Esophagus squamous epithelium (tissue), 5 donors: ENCODE data around the gene SLC16A5. TPM values are rescaled to one million over a fixed set of nuclear protein-coding genes. Genes with fewer than 3 reads are reported as not detected.
A peak's percentile ranks its signal among the peaks of the same experiment; 100 is the strongest.

Experiments used
- DNase-seq: peaks from one replicate; lab custom pipeline; 2025; lab: John Stamatoyannopoulos, UW
- H3K27ac ChIP-seq, 4 donors: fragments of 200-600 bp; sonication (generic); one replicate each; pipeline ENCODE4 v1.5.1; 2016 to 2019; ENCODE audit warnings: mild to moderate bottlenecking in 1 of 4
- H3K27me3 ChIP-seq, 4 donors: fragments of 200-600 bp; sonication (generic); 1 replicate in 3 of 4; 2 replicates in 1 of 4; pipeline versions ENCODE4 v1.5.1 to v1.6.0; 2017 to 2021; ENCODE audit warnings: antibody characterized with exemption in 1 of 4
- H3K36me3 ChIP-seq, 3 donors: fragments of 200-600 bp; sonication (generic); one replicate each; pipeline ENCODE4 v1.5.1; 2016 to 2019
- H3K4me1 ChIP-seq, 3 donors: fragments of 200-600 bp; sonication (generic); one replicate each; pipeline ENCODE4 v1.5.1; 2017 to 2019
- H3K4me3 ChIP-seq, 4 donors: fragments of 200-600 bp; sonication (generic); 1 replicate in 3 of 4; 2 replicates in 1 of 4; pipeline ENCODE4 v1.5.1; 2016 to 2019; ENCODE audit warnings: mild to moderate bottlenecking in 2 of 4, moderate library complexity in 1 of 4
- H3K9me3 ChIP-seq, 3 donors: fragments of 200-600 bp; sonication (generic); one replicate each; pipeline ENCODE4 v1.5.1; 2016 to 2019
- CTCF ChIP-seq, 6 experiments: fragments of 450-650 bp in 4 of 6; fragments of 200-600 bp in 2 of 6; sonication (generic) in 2 of 6; IDR thresholded peaks; one replicate each; pipeline ENCODE4 v1.5.1; 2016 to 2019; ENCODE audit warnings: antibody characterized with exemption in 6 of 6, mild to moderate bottlenecking in 4 of 6, moderate library complexity in 4 of 6
- POLR2A ChIP-seq, 4 donors: fragments of 450-650 bp; IDR thresholded peaks; one replicate each; pipeline ENCODE4 v1.6.1; 2017; ENCODE audit warnings: antibody characterized with exemption in 4 of 4, mild to moderate bottlenecking in 4 of 4, moderate library complexity in 3 of 4
- WGBS, 2 donors: methylation state at CpG; one replicate each; pipeline ENCODE4 v1.1.5; 2018; 5-methylcytosine and 5-hydroxymethylcytosine counted together
- intact Hi-C: fragments of 100-400 bp; cut with DNase I; formaldehyde crosslinking; loops from one replicate; pipeline ENCODE4 v1.15.0; 2022
- total RNA-seq, 4 donors: library from RNA; depleted of rRNA; stranded (reverse); fragments of >200 nt; gene quantifications; one replicate each; pipeline ENCODE4 v1.1.0, GENCODE V29; 2016
- donor health status: DM: yes; HTN: yes; CAD: no.

SLC16A5 gene
- total RNA-seq, 4 donors from 2014 or later, result 13.4 to 22.9 (median 17.4) TPM

DNA sequence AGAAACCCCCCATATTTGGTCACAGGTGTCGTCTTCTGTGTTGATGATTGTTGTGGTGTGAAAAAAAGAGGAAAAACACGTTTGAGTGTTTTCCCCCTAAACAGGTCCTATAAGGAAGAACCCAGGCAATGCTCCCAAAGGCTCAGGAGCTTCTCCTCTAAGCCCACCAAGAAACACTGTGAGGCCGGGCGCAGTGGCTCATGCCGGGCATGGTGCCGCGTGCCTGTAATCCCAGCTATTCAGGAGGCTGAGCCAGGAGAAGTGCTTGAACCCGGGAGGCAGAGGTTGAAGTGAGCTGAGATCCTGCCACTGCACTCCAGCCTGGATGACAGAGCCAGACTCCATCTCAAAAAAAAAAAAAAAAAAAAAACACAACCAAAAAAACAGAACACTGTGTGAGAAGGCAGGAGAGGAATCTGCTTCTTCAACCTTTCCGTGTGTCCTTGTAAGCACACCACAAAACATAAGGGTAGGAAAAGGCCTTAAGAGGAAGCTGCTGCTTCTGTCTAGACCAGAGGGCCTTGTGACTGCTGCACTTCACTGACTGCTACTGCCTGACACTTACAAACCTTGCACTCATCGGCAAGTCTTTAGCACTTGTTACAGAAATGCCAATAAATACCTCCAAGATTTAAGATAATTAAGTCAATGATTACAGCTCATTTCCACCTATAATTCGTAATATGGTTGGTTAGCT, 57.2 kb downstream of the SLC16A5 start:
- H3K4me1 ChIP-seq, result peaks cover 0 to 23% (median 0%) of the 10 kb centered on the region in 3 donors
- H3K9me3 ChIP-seq, result no peaks in the 10 kb centered on the region
- H3K27me3 ChIP-seq, result no peaks in the 10 kb centered on the region
- intact Hi-C loops, result no loop called here
- H3K4me3 ChIP-seq, result no peak overlapping the region
- H3K36me3 ChIP-seq, result peaks cover 3 to 79% (median 22%) of the 10 kb centered on the region in 3 donors
- H3K27ac ChIP-seq, result no peak overlapping the region
- no peak for DNase-seq
- WGBS, 2 donors, result 76 to 83% methylated on average over 5 to 11 of the region's 11 CpGs
- TF ChIP-seq CTCF (IDR thresholded peaks at IDR 0.05) (no peak), POLR2A (IDR thresholded peaks at IDR 0.05) (no peak)

DNA sequence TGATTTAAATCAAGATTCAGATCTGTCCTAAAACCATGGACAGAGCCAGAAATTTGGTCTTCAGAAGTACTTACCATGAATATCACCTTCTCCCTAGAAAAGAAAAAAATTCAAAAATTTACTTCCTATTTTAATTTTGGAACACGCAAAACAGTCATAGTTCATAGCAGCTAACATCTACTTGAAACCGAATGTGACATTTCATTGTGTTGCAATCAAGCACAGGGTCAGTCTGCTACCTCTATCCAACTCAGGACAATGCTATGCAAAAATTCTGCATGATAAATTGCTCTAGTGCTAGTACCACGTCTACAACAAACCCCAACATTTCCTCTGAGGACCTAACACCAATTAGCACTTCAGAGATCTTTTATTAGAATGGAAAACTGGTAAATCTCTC, 58.8 kb downstream of the SLC16A5 start:
- Histone ChIP-seq H3K9me3 (no peaks in the 10 kb centered on the region), H3K27me3 (no peaks in the 10 kb centered on the region), H3K36me3 (peaks cover 3 to 63% (median 22%) of the 10 kb centered on the region in 3 donors), H3K27ac (no peak overlapping the region), H3K4me3 (no peak overlapping the region), H3K4me1 (peaks cover 0 to 29% (median 0%) of the 10 kb centered on the region in 3 donors)
- no peak for DNase-seq
- 76 to 79% methylated on average over 3 of the region's 3 CpGs for WGBS, 2 donors
- TF ChIP-seq POLR2A (IDR thresholded peaks at IDR 0.05), result no peak
- TF ChIP-seq CTCF (IDR thresholded peaks at IDR 0.05), result no peak
- intact Hi-C loops, result no loop called here

DNA sequence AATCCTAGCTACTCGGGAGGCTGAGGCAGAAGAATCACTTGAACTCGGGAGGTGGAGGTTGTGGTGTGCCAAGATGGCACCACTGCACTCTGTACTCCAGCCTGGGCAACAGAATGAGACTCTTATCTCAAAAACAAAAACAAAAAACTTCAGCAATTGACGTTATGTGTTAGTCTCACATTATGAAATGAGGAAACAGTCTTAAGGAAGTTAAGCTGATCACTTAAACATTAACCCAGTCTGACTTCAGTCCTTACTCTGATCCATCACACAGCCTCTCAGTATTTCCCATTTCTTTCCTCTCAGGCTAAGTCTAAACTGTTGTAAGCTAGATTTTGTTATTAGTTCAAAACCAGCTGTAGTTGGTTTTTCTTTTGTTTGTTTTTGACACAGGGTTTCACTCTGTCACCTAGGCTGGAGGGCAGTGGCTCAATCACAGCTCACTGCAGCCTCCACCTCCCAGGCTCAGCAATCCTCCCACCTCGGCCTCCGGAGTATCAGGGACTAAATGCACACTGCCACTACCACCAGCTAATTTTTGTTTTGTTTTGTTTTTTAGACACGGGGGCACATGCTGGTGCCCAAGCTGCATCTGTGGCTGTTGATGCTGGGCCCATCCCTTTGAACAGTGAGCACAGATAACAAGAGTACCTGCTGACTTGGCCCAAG, 60.3 kb downstream of the SLC16A5 start:
- 78 to 85% methylated on average over 5 to 6 of the region's 6 CpGs for WGBS, 2 donors
- TF ChIP-seq CTCF (IDR thresholded peaks at IDR 0.05) (no peak), POLR2A (IDR thresholded peaks at IDR 0.05) (no peak)

DNA sequence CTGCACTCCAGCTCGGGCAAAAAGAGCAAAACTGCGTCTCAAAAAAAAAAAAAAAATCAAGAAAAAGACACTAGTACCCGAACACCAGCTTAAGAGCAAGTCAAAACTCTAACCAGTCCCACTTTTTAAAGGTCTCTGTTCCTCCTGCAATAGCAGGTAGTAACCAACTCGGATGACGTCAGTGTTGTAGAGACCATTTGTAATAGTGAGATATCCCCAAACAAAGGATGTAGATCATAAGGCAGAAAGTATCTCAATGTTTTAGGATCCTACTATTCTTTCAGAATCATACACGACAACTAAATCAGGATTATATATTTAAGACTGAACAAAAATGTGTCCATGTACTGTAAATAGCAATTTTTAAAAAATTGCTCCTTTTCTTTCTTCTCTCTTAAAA, 64.2 kb downstream of the SLC16A5 start:
- Histone ChIP-seq H3K36me3 (peaks cover 0 to 17% (median 5%) of the 10 kb centered on the region in 3 donors), H3K4me1 (peaks cover 18 to 50% (median 19%) of the 10 kb centered on the region in 3 donors), H3K9me3 (no peaks in the 10 kb centered on the region), H3K27me3 (no peaks in the 10 kb centered on the region), H3K4me3 (no peak overlapping the region), H3K27ac (no peak overlapping the region)
- no peak for DNase-seq
- intact Hi-C loops, result no loop called here
- WGBS, 2 donors, result 75 to 83% methylated on average over 6 of the region's 6 CpGs
- TF ChIP-seq CTCF (IDR thresholded peaks at IDR 0.05), result no peak
- no peak for TF ChIP-seq POLR2A (IDR thresholded peaks at IDR 0.05)

More for the DNA sequence above, 60.3 kb downstream of the SLC16A5 start:
- peaks cover 0 to 56% (median 22%) of the 10 kb centered on the region in 3 donors for H3K36me3 ChIP-seq
- no peak for DNase-seq
- no peaks in the 10 kb centered on the region for H3K9me3 ChIP-seq
- no peak overlapping the region for H3K4me3 ChIP-seq
- intact Hi-C loops, result no loop called here
- H3K4me1 ChIP-seq, result peaks cover 4 to 30% (median 6%) of the 10 kb centered on the region in 3 donors
- H3K27ac ChIP-seq, result no peak overlapping the region
- H3K27me3 ChIP-seq, result no peaks in the 10 kb centered on the region

DNA sequence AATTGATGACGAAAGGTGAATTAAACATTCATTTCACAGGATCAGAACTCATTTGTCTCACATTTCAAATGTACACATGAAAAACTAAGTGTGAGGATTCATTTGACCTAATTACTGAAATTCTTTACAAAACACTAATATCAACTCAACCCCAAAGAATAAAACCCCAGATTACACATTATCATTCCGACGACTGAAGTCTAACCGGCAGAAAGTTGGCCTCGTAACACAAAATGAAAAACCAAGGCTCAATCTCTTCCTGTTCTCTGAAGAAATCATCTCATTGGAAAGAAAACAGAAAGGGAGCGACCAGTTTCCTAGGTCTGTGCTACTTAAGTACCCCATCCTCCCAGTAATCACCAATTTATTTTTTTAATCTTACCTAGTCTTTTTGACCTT, 64.8 kb downstream of the SLC16A5 start:
- Histone ChIP-seq H3K27ac (peak overlapping the region in 1 of 4 donors; percentile 83), H3K4me1 (peaks cover 18 to 50% (median 19%) of the 10 kb centered on the region in 3 donors), H3K4me3 (peak overlapping the region in 3 of 4 donors; percentile 74 to 99 (median 75)), H3K36me3 (peaks cover 0 to 11% (median under 1%) of the 10 kb centered on the region in 3 donors), H3K27me3 (no peaks in the 10 kb centered on the region), H3K9me3 (no peaks in the 10 kb centered on the region)
- intact Hi-C loops, result no loop called here
- no peak for DNase-seq
- WGBS, 2 donors, result 60 to 77% methylated on average over 6 of the region's 6 CpGs
- TF ChIP-seq CTCF (IDR thresholded peaks at IDR 0.05) (no peak), POLR2A (IDR thresholded peaks at IDR 0.05) (no peak)
